Medulla oblongata (tissue), 1 donor: Measurements from ENCODE around the gene TSN.
"Not testable (repeated sequence)": the region's sequence is repeated elsewhere in the genome, so short reads cannot be mapped to it uniquely, and the experiment has no call there.

Experiments used
- DNase-seq: peaks from one replicate; pipeline ENCODE4 v3.0.0-alpha.2; 2015; ENCODE audit errors: extremely low spot score

The TSN gene

GRCh38 chr2:121755237-121756111 is at the start of gene TSN:
Gene TSN (plus strand): TSS chr2:121755651. CDS start chr2:121755780, 129 bp downstream.
- peak; percentile 98 for DNase-seq

- no peak for DNase-seq
Observed at GRCh38 chr2:121705958-121706357, 49.5 kb upstream of the TSN start.

GRCh38 chr2:121707344-121707919 is 48.0 kb upstream of the TSN start:
- no peak for DNase-seq

- DNase-seq = no peak
Observed at GRCh38 chr2:121707920-121708361, 47.5 kb upstream of the TSN start.

- DNase-seq = no peak
Observed at GRCh38 chr2:121709776-121710469, 45.5 kb upstream of the TSN start.

GRCh38 chr2:121710470-121711170 is 44.8 kb upstream of the TSN start:
- no peak for DNase-seq

GRCh38 chr2:121711481-121711880 is 44.0 kb upstream of the TSN start:
- DNase-seq = not testable (repeated sequence)

GRCh38 chr2:121716126-121716525 is 39.3 kb upstream of the TSN start:
- DNase-seq = no peak

- DNase-seq = no peak
Observed at GRCh38 chr2:121717529-121717928, 37.9 kb upstream of the TSN start.

- DNase-seq = no peak
Observed at GRCh38 chr2:121721926-121722325, 33.5 kb upstream of the TSN start.

- DNase-seq = no peak
Observed at GRCh38 chr2:121722479-121722878, 33.0 kb upstream of the TSN start.

- no peak for DNase-seq
Observed at GRCh38 chr2:121723316-121723715, 32.1 kb upstream of the TSN start.

- no peak for DNase-seq
Observed at GRCh38 chr2:121727332-121727731, 28.1 kb upstream of the TSN start.

GRCh38 chr2:121727950-121728349 is 27.5 kb upstream of the TSN start:
- DNase-seq = no peak

GRCh38 chr2:121731366-121731765 is 24.1 kb upstream of the TSN start:
- DNase-seq = no peak

GRCh38 chr2:121734544-121734943 is 20.9 kb upstream of the TSN start:
- DNase-seq = not testable (repeated sequence)

- DNase-seq = no peak
Observed at GRCh38 chr2:121735518-121736074, 19.9 kb upstream of the TSN start.

GRCh38 chr2:121736140-121736461 is 19.4 kb upstream of the TSN start:
- DNase-seq = no peak

GRCh38 chr2:121736462-121737336 is 18.8 kb upstream of the TSN start, which contains the start of gene NIFK:
Gene NIFK (minus strand): TSS chr2:121736875. CDS start chr2:121736850, 25 bp downstream.
- peak; percentile 98 for DNase-seq

- no peak for DNase-seq
Observed at GRCh38 chr2:121740973-121741372, 14.5 kb upstream of the TSN start.

GRCh38 chr2:121741450-121741849 is 14.0 kb upstream of the TSN start:
- DNase-seq = no peak
